Measurements from ENCODE around the gene RPL5.
A peak's percentile ranks its signal among the peaks of the same experiment; 100 is the strongest.

Gene RPL5

GRCh38 chr1:92838519-92838918 is 6.7 kb downstream of the RPL5 start:
- H3K4me1 Mint-ChIP-seq (ENCODE audit: low read depth): peaks cover 72% of the 10 kb centered on the region
- no peaks in the 10 kb centered on the region for H3K9me3 Mint-ChIP-seq
- H3K27ac Mint-ChIP-seq: peak overlapping the region; percentile 100
- H3K27me3 Mint-ChIP-seq: no peaks in the 10 kb centered on the region
- peaks cover 99% of the 10 kb centered on the region for H3K36me3 Mint-ChIP-seq (ENCODE audit: low read depth)
- no peak for DNase-seq
- peak overlapping the region; percentile 97 for H3K4me3 Mint-ChIP-seq

- peak overlapping the region; percentile 100 for H3K27ac Mint-ChIP-seq
These were observed 7.6 kb downstream of the RPL5 start for GRCh38 chr1:92839442-92839841.

GRCh38 chr1:92840600-92840999 is 8.8 kb downstream of the RPL5 start:
- Mint-ChIP-seq H3K36me3 (ENCODE audit: low read depth) (peaks cover 90% of the 10 kb centered on the region), H3K9me3 (no peaks in the 10 kb centered on the region), H3K4me1 (ENCODE audit: low read depth) (peaks cover 51% of the 10 kb centered on the region), H3K27me3 (no peaks in the 10 kb centered on the region), H3K27ac (peak overlapping the region; percentile 82), H3K4me3 (peak overlapping the region; percentile 97)
- no peak for DNase-seq

More at GRCh38 chr1:92839442-92839841, 7.6 kb downstream of the RPL5 start:
- H3K27me3 Mint-ChIP-seq: no peaks in the 10 kb centered on the region
- peaks cover 63% of the 10 kb centered on the region for H3K4me1 Mint-ChIP-seq (ENCODE audit: low read depth)
- no peaks in the 10 kb centered on the region for H3K9me3 Mint-ChIP-seq
- peaks cover 99% of the 10 kb centered on the region for H3K36me3 Mint-ChIP-seq (ENCODE audit: low read depth)
- peak overlapping the region; percentile 97 for H3K4me3 Mint-ChIP-seq
- no peak for DNase-seq

GRCh38 chr1:92842082-92843045 is 10.5 kb downstream of the RPL5 start:
- Mint-ChIP-seq H3K4me3 (no peak overlapping the region), H3K27me3 (no peaks in the 10 kb centered on the region), H3K4me1 (ENCODE audit: low read depth) (peaks cover 35% of the 10 kb centered on the region), H3K27ac (peak overlapping the region; percentile 88), H3K36me3 (ENCODE audit: low read depth) (peaks cover 81% of the 10 kb centered on the region), H3K9me3 (no peaks in the 10 kb centered on the region)
- no peak for DNase-seq

- Mint-ChIP-seq H3K27ac (peak overlapping the region; percentile 88), H3K4me1 (ENCODE audit: low read depth) (peaks cover 28% of the 10 kb centered on the region), H3K9me3 (no peaks in the 10 kb centered on the region), H3K36me3 (ENCODE audit: low read depth) (peaks cover 74% of the 10 kb centered on the region), H3K4me3 (no peak overlapping the region), H3K27me3 (no peaks in the 10 kb centered on the region)
- no peak for DNase-seq
These were observed 11.2 kb downstream of the RPL5 start for GRCh38 chr1:92843046-92843423.

- Mint-ChIP-seq H3K36me3 (ENCODE audit: low read depth) (peaks cover 67% of the 10 kb centered on the region), H3K27me3 (no peaks in the 10 kb centered on the region), H3K4me1 (ENCODE audit: low read depth) (peaks cover 21% of the 10 kb centered on the region), H3K4me3 (no peak overlapping the region), H3K27ac (peak overlapping the region; percentile 88), H3K9me3 (no peaks in the 10 kb centered on the region)
- no peak for DNase-seq
These were observed 11.9 kb downstream of the RPL5 start for GRCh38 chr1:92843429-92844352.

GRCh38 chr1:92844439-92844838 is 12.6 kb downstream of the RPL5 start:
- DNase-seq: no peak
- peaks cover 16% of the 10 kb centered on the region for H3K4me1 Mint-ChIP-seq (ENCODE audit: low read depth)
- no peaks in the 10 kb centered on the region for H3K9me3 Mint-ChIP-seq
- H3K27me3 Mint-ChIP-seq: no peaks in the 10 kb centered on the region
- H3K4me3 Mint-ChIP-seq: no peak overlapping the region
- peaks cover 63% of the 10 kb centered on the region for H3K36me3 Mint-ChIP-seq (ENCODE audit: low read depth)
- peak overlapping the region; percentile 88 for H3K27ac Mint-ChIP-seq

- Mint-ChIP-seq H3K4me1 (ENCODE audit: low read depth) (peaks cover 6% of the 10 kb centered on the region), H3K36me3 (ENCODE audit: low read depth) (peaks cover 52% of the 10 kb centered on the region), H3K4me3 (no peak overlapping the region), H3K27ac (no peak overlapping the region), H3K27me3 (no peaks in the 10 kb centered on the region), H3K9me3 (no peaks in the 10 kb centered on the region)
- no peak for DNase-seq
These were observed 14.1 kb downstream of the RPL5 start for GRCh38 chr1:92845908-92846307.

GRCh38 chr1:92848201-92848600 is 16.4 kb downstream of the RPL5 start:
- DNase-seq: no peak
- no peak overlapping the region for H3K4me3 Mint-ChIP-seq
- peaks cover 9% of the 10 kb centered on the region for H3K4me1 Mint-ChIP-seq (ENCODE audit: low read depth)
- peaks cover 36% of the 10 kb centered on the region for H3K36me3 Mint-ChIP-seq (ENCODE audit: low read depth)
- no peaks in the 10 kb centered on the region for H3K27me3 Mint-ChIP-seq
- no peak overlapping the region for H3K27ac Mint-ChIP-seq
- no peaks in the 10 kb centered on the region for H3K9me3 Mint-ChIP-seq

- Mint-ChIP-seq H3K9me3 (no peaks in the 10 kb centered on the region), H3K4me1 (ENCODE audit: low read depth) (peaks cover 13% of the 10 kb centered on the region), H3K27me3 (no peaks in the 10 kb centered on the region), H3K27ac (no peak overlapping the region), H3K4me3 (no peak overlapping the region), H3K36me3 (ENCODE audit: low read depth) (peaks cover 26% of the 10 kb centered on the region)
- DNase-seq: no peak
These were observed 18.2 kb downstream of the RPL5 start for GRCh38 chr1:92850019-92850418.

- H3K36me3 Mint-ChIP-seq (ENCODE audit: low read depth): peaks cover 20% of the 10 kb centered on the region
- H3K27me3 Mint-ChIP-seq: no peaks in the 10 kb centered on the region
- H3K27ac Mint-ChIP-seq: no peak overlapping the region
- DNase-seq: no peak
- H3K4me3 Mint-ChIP-seq: no peak overlapping the region
- H3K4me1 Mint-ChIP-seq (ENCODE audit: low read depth): peaks cover 13% of the 10 kb centered on the region
- H3K9me3 Mint-ChIP-seq: no peaks in the 10 kb centered on the region
These were observed 19.9 kb downstream of the RPL5 start for GRCh38 chr1:92851729-92852128.

- Mint-ChIP-seq H3K27me3 (no peaks in the 10 kb centered on the region), H3K27ac (no peak overlapping the region), H3K4me3 (no peak overlapping the region), H3K4me1 (ENCODE audit: low read depth) (peaks cover 12% of the 10 kb centered on the region), H3K36me3 (ENCODE audit: low read depth) (peaks cover 19% of the 10 kb centered on the region), H3K9me3 (no peaks in the 10 kb centered on the region)
- DNase-seq: no peak
These were observed 21.5 kb downstream of the RPL5 start for GRCh38 chr1:92853299-92853698.

GRCh38 chr1:92854101-92854785 is 22.4 kb downstream of the RPL5 start:
- H3K4me3 Mint-ChIP-seq: no peak overlapping the region
- peaks cover 20% of the 10 kb centered on the region for H3K4me1 Mint-ChIP-seq (ENCODE audit: low read depth)
- no peaks in the 10 kb centered on the region for H3K27me3 Mint-ChIP-seq
- H3K36me3 Mint-ChIP-seq (ENCODE audit: low read depth): peaks cover 16% of the 10 kb centered on the region
- H3K9me3 Mint-ChIP-seq: no peaks in the 10 kb centered on the region
- DNase-seq: no peak
- no peak overlapping the region for H3K27ac Mint-ChIP-seq

GRCh38 chr1:92855236-92855635 is 23.4 kb downstream of the RPL5 start:
- H3K4me3 Mint-ChIP-seq: no peak overlapping the region
- H3K36me3 Mint-ChIP-seq (ENCODE audit: low read depth): peaks cover 12% of the 10 kb centered on the region
- H3K4me1 Mint-ChIP-seq (ENCODE audit: low read depth): peaks cover 23% of the 10 kb centered on the region
- no peak for DNase-seq
- no peak overlapping the region for H3K27ac Mint-ChIP-seq
- H3K27me3 Mint-ChIP-seq: no peaks in the 10 kb centered on the region
- H3K9me3 Mint-ChIP-seq: no peaks in the 10 kb centered on the region
